ACHN (cell line): ENCODE results near the gene RNF220.
"Not testable (repeated sequence)": the region's sequence is repeated elsewhere in the genome, so short reads cannot be mapped to it uniquely, and the experiment has no call there.

Experiments
- DNase-seq: peaks from one replicate; pipeline ENCODE4 v3.0.0-alpha.2; 2015
- in situ Hi-C: cut with HindIII; loops from 2 replicates; pipeline ENCODE4 v1.10.0; 2017; ENCODE audit warnings: low sequenced_read_pairs, low pct_ligation_motif_present, low pct_unique_long_range_greater_than_20kb

RNF220 gene

DNA sequence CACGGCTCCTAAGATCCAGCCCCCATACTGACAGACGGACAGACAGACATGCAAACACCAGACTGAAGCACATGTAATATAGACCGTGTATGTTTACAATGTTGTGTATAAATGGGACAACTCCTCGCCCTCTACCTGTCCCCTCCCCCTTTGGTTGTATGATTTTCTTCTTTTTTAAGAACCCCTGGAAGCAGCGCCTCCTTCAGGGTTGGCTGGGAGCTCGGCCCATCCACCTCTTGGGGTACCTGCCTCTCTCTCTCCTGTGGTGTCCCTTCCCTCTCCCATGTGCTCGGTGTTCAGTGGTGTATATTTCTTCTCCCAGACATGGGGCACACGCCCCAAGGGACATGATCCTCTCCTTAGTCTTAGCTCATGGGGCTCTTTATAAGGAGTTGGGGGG is 246.0 kb downstream of the RNF220 start:
- in situ Hi-C loops, result no loop called here
- no peak for DNase-seq

DNA sequence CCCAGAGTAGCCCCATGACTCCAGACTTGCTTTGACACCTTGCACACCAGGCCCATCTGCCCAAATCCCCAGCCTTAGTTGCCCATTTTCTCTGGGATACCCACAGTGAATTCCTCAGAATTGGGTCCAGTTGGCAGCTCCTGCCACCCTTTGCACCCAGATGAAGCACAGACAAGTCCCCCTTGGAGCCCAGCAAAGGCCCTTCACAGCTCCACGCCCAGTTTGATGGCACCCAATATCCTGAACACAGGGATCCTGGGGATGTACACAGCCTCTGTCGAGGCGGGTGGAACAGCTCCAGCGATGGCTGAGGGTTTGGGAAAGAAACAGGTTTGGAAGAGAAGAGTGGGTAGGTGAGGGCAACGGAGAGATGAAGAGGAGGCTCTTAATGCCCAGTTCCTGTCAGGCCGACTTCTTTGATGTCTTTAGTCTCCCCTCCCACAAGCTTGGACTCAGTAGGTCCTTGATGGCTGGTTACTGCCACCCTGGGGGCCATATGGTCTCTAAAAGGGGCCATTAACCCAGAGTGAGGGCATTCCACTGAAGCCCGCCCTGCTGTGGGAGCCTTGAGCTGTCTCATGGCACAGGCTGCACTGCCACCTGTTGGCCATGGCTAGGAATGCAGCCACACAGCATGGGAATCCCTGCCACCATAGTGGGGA is 247.5 kb downstream of the RNF220 start:
- peak; percentile 63 for DNase-seq
- in situ Hi-C loops, result no loop called here

GRCh38 chr1:44653107-44653964 is 248.3 kb downstream of the RNF220 start:
- DNase-seq, result no peak
- in situ Hi-C loops, result no loop called here

DNA sequence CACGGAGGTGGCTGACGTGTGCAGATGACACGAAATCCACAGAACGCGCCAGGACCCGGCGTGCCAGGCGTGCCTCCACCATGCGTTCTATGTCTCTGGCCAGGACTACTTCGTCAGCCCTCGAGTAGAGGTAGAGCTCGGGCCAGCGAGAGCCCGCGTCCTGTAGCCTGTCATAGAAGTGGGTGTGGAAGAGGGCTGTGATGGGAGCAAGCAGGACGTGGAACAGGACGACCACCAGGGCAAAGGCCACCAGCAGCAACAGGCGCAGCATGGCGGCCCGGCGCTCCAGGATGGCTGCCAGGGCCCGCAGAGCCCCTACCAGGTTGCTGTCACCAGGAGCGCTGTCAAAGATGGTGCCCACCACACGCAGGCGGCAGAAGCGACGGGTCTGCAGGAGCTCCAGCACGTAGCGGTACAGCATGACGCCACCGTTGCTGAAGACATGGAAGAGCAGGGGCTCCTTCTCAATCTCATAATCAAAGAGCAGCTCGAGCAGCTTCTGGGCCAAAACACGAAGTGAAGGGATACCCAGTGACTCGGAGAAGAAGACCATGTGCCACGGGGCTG is 249.6 kb downstream of the RNF220 start:
- no peak for DNase-seq
- in situ Hi-C loops, result no loop called here

DNA sequence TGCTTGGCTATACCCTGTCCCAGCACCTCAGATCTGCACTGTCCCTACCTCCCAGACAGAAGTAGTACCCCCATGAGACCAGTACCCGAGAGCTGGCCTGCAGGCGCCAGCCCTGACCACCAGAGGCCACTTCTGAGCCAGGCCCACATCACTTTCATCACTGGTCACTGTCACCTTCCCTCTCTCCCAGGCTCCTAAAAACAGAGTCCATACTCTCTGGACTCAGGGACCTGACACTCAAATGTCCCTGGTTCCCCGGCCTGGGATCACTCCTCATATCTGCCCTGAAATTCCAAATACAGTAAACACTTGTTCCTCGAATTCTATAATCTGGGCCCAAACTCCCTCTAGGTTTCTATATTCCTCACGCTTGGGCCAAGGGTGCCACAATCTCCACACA is 250.6 kb downstream of the RNF220 start:
- in situ Hi-C loops, result no loop called here

DNA sequence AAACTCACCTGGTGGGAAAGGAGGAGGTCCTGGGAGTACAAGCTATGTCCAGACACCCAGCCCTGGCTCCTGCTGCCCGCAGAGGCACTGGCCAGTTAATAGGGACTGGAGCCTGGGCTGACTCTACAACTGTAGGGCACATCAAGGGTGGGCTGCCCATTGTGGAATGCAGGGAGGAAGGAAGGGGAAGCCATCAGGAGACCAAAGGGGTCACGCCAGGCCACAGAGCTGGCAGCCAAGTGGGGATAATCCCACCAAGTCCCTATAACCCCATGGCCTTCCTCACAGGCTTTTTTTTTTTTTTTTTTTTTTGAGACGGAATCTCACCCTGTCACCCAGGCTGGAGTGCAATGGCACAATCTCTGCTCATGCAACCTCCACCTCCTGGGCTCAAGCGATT is 254.5 kb downstream of the RNF220 start:
- in situ Hi-C loops, result no loop called here
- DNase-seq, result no peak

More for the DNA sequence above, 250.6 kb downstream of the RNF220 start:
- peak; percentile 19 for DNase-seq

- in situ Hi-C loops, result no loop called here
- no peak for DNase-seq
Observed at GRCh38 chr1:44660176-44660575, 255.1 kb downstream of the RNF220 start.

DNA sequence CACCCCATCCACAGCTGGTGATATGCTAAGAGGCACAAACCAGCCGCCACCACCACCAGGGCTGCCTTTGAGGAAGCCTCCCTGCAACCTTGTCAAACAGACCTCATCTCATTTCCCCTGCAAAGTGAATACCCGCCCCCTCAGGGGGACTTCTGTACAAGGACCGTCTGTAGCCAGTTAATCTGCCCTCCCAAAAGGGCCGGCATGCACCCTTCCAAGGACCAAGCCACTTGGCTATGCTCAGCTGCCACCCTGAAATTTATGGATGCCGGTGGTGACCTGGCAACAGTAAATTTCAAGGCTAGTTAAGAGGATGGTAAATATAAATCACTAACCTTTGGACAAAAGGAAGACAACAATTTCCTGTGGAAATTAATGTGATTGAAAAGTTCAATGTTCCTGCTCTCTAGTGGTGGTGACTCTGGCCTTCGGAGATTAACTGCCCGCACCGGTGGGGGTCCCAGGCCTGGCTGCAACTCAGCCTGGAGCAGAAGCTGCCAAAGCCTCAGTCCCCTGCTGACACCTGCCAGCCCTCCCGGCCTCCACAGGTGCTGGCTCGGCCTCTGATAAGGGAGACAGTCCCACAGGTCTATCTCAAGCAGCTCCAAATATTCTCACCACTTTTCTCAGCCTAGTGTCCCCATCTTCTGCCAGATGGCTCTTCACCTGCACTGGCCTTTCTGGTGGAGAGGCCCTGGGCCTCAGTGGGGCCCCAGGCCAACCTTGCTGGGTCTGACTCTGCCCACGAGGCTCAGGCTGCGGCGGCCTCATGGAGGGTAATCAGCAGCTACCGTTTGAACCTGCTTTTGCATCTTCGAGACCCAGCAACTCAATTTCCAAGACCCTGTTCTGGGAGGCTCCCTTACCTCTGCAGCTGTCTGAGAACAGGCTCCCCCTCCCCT is 257.0 kb downstream of the RNF220 start:
- in situ Hi-C loops, result no loop called here
- DNase-seq, result no peak

DNA sequence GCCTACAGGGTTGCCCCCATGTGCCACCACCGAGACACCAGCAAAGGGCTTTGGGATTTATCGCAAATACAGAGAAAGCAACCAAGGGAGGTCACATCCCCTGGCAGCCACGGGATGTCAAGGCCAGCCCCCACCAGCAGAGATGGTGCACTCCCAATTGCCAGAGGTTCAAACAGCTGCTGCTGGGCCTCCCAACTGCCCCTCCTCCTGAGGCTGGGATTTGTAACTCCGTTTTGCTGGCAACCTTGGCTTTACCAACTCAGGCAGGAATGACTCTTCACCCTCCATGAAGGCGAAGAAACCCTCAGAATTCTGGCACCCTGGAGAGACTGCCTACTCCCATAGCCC is 257.6 kb downstream of the RNF220 start:
- no peak for DNase-seq
- in situ Hi-C loops, result no loop called here

DNA sequence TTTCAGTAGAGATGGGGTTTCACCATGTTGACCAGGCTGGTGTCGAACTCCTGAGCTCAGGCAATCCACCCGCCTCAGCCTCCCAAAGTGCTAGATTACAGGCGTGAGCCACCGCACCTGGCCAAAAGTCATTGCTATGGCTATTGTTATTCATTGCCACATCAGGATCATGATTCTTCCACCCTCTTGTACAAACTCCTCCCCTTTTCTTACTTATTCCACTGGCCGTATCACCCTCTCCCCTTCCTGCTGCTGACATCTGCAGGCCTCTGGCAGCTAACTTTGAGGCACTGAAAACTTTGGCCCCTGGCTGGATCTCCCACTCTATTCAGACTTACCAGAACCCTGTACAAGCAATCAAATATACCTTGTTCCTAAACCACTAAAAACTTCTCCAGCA is 258.4 kb downstream of the RNF220 start:
- in situ Hi-C loops, result no loop called here
- no peak for DNase-seq

DNA sequence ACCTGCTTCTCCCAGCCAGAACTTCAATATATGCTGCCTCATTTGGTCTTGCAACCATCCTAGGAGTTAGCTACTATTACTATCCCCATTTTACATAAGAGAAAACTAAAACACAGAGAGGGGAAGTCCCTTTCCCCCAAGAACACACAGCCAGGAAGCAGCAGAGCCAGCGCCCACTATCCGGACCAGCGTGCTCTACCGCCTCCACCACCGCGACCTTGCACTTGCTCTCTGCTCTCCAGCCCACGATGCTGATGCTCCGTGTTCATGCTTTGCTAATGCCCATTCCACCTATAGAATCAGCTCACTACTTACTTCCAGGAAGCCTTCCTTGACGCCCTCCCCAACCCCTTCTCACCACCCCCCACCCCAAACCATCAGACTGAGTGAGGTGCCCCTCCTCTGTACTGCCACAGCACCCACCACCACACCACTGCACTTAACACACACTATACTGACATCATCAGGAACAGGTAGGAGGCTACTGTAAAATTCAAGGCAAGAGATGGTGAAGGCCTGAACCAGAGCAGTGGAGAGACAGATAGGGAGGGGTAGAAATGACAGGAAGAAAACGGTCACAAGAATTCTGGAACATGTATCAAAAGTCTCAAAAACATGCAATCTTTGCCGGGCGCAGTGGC is 259.8 kb downstream of the RNF220 start:
- no peak for DNase-seq
- in situ Hi-C loops, result no loop called here

- in situ Hi-C loops, DNase-seq: not testable (repeated sequence)
Observed at GRCh38 chr1:44666719-44667118, 261.7 kb downstream of the RNF220 start.

- no peak for DNase-seq
- in situ Hi-C loops, result no loop called here
Observed at GRCh38 chr1:44670751-44671640, 265.9 kb downstream of the RNF220 start.

DNA sequence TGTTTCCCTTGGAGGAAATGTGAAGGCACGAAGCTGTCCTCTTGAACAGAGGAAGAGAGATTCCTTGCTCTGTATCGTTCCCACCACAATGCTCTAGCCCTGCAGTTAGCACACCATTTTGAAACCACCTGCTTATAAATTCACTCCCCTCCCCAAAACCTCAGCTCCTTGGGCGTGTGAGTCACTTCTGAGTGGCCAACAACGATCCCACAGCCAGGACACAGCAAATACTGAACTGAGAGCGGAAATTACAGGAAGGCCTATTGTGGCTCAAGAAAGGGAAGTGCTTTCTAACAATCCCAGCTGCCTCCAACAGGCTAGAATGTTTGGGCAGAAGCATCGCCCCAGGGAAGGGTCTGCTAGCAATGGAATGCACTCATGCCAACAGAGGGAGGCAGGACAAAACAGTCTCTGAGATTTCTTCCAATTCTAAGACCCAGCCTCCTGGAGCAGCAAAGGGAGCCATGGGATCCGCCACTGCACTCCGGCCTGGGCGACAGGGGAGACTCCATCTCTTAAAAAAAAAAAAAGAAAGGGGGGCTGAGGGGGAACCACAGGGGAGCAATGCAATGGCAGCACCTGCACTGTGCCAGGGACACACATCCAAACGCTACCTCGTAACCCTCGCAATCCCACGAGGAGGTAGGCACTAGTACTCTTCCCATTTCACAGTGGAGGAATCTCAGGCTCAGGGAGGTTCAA is 267.4 kb downstream of the RNF220 start:
- DNase-seq, result peak; percentile 59
- in situ Hi-C loops, result no loop called here

- DNase-seq, result no peak
- in situ Hi-C loops, result no loop called here
Observed at GRCh38 chr1:44672961-44673674, 268.1 kb downstream of the RNF220 start.

- no peak for DNase-seq
- in situ Hi-C loops, result no loop called here
Observed at GRCh38 chr1:44673675-44674112, 268.6 kb downstream of the RNF220 start.
